OCI-LY3 (cell line): ENCODE results near the gene MAGI1.
"Not testable (repeated sequence)": the region's sequence is repeated elsewhere in the genome, so short reads cannot be mapped to it uniquely, and the experiment has no call there.

Source experiments
- H2AFZ ChIP-seq: fragments of 200-600, 300-600 bp; shearing (Covaris generic); 2 replicates; pipeline ENCODE4 v1.6.0; 2014; ENCODE audit warnings: antibody characterized with exemption, low read depth, low read length
- H3K27ac ChIP-seq: fragments of 200-600, 300-600 bp; sonication (generic); 2 replicates; pipeline ENCODE4 v1.5.1; 2014; ENCODE audit warnings: mild to moderate bottlenecking, low read length, moderate library complexity, mixed read lengths
- H3K27me3 ChIP-seq: fragments of 200-600, 300-600 bp; sonication (generic); 2 replicates; pipeline ENCODE4 v1.6.1; 2014; ENCODE audit warnings: low read depth, low read length, mixed read lengths
- H3K36me3 ChIP-seq: fragments of 200-600, 300-600 bp; sonication (generic); replicated peaks from 2 replicates; pipeline ENCODE3; 2014; ENCODE audit warnings: low read depth, low read length, mixed read lengths
- H3K4me1 ChIP-seq: fragments of 300-600, 200-600 bp; sonication (generic); 2 replicates; pipeline ENCODE4 v1.6.1; 2014; ENCODE audit warnings: low read length, mixed read lengths
- H3K4me2 ChIP-seq: fragments of 200-600, 300-600 bp; sonication (generic); 2 replicates; pipeline ENCODE4 v1.6.1; 2014; ENCODE audit warnings: low read length, mixed read lengths
- H3K4me3 ChIP-seq: fragments of 300-600, 200-600 bp; sonication (generic); 2 replicates; pipeline ENCODE4 v1.5.1; 2014; ENCODE audit warnings: antibody characterized with exemption, mild to moderate bottlenecking, low read length, moderate library complexity
- H3K79me2 ChIP-seq: fragments of 300-600, 200-600 bp; shearing (Covaris generic); 2 replicates; pipeline ENCODE4 v1.6.1; 2014; ENCODE audit warnings: mild to moderate bottlenecking, low read length, mixed read lengths
- H3K9ac ChIP-seq: fragments of 300-600, 200-600 bp; shearing (Covaris generic); 2 replicates; pipeline ENCODE4 v1.6.0; 2014; ENCODE audit warnings: mild to moderate bottlenecking, low read length, moderate library complexity
- H3K9me3 ChIP-seq: fragments of 200-600, 300-600 bp; shearing (Covaris generic); 2 replicates; pipeline ENCODE4 v1.6.1; 2014; ENCODE audit warnings: low read length, mixed read lengths; ENCODE audit not compliant: insufficient read depth
- H4K20me1 ChIP-seq: fragments of 200-600, 300-600 bp; sonication (generic); 2 replicates; pipeline ENCODE4 v1.6.1; 2016; ENCODE audit warnings: low read length, mixed read lengths; ENCODE audit not compliant: insufficient read depth
- EZH2phosphoT487 ChIP-seq: fragments of 200-600 bp; shearing (Covaris generic); IDR thresholded peaks from 2 replicates; pipeline ENCODE4 v1.6.1; 2018; ENCODE audit warnings: antibody characterized with exemption, mixed run types, low read depth
- TF ChIP-seq, protein P1 (sequence below): fragments of 200-600, 300-600 bp; sonication (generic); IDR thresholded peaks from 2 replicates; pipeline ENCODE4 v1.5.1; 2014; ENCODE audit warnings: antibody characterized with exemption, low read length, low read depth

Gene MAGI1

DNA sequence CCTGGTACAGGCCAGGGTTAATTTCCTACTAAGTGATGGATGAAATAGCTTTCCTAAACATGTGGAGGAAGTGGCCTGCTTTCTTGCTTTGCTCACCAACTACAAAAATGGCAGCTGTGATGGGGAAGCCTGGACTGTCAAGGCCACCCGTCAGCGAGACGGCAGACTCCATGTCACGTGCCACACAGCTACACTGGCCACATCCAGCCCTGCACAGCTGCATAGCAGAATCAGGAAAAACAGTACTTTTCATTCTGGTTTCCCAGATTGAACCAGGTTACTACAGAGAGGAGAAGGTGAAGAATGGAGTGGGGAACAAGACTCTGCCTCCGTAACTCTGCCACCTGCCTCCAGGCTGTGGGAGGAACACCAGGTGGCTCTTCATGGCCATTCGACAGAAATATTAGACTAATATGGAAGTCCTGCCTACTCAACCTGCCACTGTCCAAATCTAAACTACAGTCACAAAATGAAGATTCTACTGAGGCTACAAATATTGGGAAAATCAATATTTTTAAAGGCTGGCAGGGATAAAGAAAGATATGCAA lies 174.3 kb downstream of the MAGI1 start:
- H3K9ac ChIP-seq, result no peak overlapping the region
- H3K4me2 ChIP-seq, result no peak overlapping the region
- TF ChIP-seq, protein P1, sequence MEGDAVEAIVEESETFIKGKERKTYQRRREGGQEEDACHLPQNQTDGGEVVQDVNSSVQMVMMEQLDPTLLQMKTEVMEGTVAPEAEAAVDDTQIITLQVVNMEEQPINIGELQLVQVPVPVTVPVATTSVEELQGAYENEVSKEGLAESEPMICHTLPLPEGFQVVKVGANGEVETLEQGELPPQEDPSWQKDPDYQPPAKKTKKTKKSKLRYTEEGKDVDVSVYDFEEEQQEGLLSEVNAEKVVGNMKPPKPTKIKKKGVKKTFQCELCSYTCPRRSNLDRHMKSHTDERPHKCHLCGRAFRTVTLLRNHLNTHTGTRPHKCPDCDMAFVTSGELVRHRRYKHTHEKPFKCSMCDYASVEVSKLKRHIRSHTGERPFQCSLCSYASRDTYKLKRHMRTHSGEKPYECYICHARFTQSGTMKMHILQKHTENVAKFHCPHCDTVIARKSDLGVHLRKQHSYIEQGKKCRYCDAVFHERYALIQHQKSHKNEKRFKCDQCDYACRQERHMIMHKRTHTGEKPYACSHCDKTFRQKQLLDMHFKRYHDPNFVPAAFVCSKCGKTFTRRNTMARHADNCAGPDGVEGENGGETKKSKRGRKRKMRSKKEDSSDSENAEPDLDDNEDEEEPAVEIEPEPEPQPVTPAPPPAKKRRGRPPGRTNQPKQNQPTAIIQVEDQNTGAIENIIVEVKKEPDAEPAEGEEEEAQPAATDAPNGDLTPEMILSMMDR, result no peak
- no peak for TF ChIP-seq EZH2phosphoT487
- H3K27ac ChIP-seq, result no peak overlapping the region
- H3K4me3 ChIP-seq, result no peak overlapping the region
- H3K36me3 ChIP-seq, result no peaks in the 10 kb centered on the region
- H4K20me1 ChIP-seq, result no peaks in the 10 kb centered on the region
- no peak overlapping the region for H2AFZ ChIP-seq
- no peaks in the 10 kb centered on the region for H3K9me3 ChIP-seq
- H3K27me3 ChIP-seq, result 0 out of 2 replicates have a peak, but pooled peaks cover 3% of the 10 kb centered on the region
- no peaks in the 10 kb centered on the region for H3K4me1 ChIP-seq
- H3K79me2 ChIP-seq, result no peaks in the 10 kb centered on the region

DNA sequence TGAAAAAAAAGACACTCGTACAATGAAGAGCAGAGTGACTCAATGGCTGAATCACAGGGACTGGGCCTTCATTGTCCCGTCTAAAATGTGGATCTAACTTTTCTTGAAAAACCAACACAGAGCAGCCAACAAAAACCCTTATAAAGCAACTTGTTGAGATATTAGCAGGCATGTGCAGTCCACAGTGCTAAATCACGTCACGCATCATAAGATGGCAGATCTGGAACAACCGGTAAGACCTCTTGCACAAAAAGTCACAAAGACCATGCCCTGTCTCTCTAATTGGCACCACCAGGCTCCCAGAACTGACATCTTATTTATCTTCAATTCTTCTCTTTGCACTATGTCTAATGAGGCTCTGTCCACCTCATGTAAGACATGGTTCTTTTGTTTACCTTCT lies 177.0 kb downstream of the MAGI1 start:
- H3K4me3 ChIP-seq, result no peak overlapping the region
- no peaks in the 10 kb centered on the region for H3K4me1 ChIP-seq
- no peaks in the 10 kb centered on the region for H3K9me3 ChIP-seq
- H3K4me2 ChIP-seq, result no peak overlapping the region
- peaks cover 6% of the 10 kb centered on the region; the same call in 1 of the 2 replicates for H3K27me3 ChIP-seq
- no peak overlapping the region for H2AFZ ChIP-seq
- no peaks in the 10 kb centered on the region for H4K20me1 ChIP-seq
- no peak overlapping the region for H3K9ac ChIP-seq
- H3K79me2 ChIP-seq, result no peaks in the 10 kb centered on the region
- no peak overlapping the region for H3K27ac ChIP-seq
- H3K36me3 ChIP-seq, result no peaks in the 10 kb centered on the region
- TF ChIP-seq EZH2phosphoT487, result no peak
- TF ChIP-seq, protein P1, result no peak

DNA sequence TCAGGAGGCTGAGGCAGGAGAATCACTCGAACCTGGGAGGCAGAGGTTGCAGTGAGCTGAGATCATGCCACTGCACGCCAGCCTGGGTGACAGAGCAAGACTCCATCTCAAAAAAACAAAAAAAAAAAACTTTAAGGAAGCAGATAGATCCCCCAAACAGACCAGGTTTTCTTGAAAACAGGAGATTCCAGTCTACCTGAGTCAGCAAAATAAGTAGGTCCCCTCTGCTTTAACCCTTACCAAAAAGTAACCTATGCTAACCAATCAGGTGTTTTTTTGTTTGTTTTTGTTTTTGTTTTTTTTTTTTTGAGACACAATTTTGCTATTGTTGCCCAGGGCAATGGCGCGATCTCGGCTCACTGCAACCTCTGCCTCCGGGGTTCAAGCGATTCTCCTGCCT lies 179.1 kb downstream of the MAGI1 start:
- H3K9ac ChIP-seq, H3K27me3 ChIP-seq, H2AFZ ChIP-seq, H3K36me3 ChIP-seq, H3K4me2 ChIP-seq, H3K79me2 ChIP-seq, H3K4me3 ChIP-seq, H3K9me3 ChIP-seq, H3K27ac ChIP-seq, H4K20me1 ChIP-seq, H3K4me1 ChIP-seq: not testable (repeated sequence)

DNA sequence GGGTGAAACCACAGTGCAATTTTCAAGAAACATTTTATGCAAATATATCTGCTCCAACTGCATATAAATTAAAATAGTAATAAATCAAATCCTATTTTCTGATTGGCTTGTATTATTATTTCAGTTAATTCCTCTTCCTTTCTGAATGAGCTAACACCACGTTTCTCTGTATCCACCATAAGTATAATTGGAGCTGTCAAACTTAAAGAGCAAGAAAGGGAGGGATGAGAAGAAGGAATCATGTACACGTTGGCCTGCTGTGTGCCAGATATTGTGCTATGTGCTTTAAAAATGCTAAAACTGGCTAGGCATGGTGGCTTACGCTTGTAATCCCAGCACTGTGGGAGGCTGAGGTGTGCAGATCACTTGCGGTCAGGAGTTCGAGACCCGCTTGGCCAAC lies 180.0 kb downstream of the MAGI1 start:
- no peak overlapping the region for H2AFZ ChIP-seq
- H3K4me1 ChIP-seq, result peaks cover 7% of the 10 kb centered on the region; the same call in 1 of the 2 replicates
- no peak overlapping the region for H3K9ac ChIP-seq
- no peak overlapping the region for H3K4me3 ChIP-seq
- no peaks in the 10 kb centered on the region for H3K36me3 ChIP-seq
- TF ChIP-seq, protein P1, result no peak
- TF ChIP-seq EZH2phosphoT487, result no peak
- no peaks in the 10 kb centered on the region for H3K79me2 ChIP-seq
- no peak overlapping the region for H3K4me2 ChIP-seq
- H3K27me3 ChIP-seq, result peaks cover 9% of the 10 kb centered on the region; the same call in 1 of the 2 replicates
- H4K20me1 ChIP-seq, result no peaks in the 10 kb centered on the region
- no peak overlapping the region for H3K27ac ChIP-seq
- H3K9me3 ChIP-seq, result no peaks in the 10 kb centered on the region

DNA sequence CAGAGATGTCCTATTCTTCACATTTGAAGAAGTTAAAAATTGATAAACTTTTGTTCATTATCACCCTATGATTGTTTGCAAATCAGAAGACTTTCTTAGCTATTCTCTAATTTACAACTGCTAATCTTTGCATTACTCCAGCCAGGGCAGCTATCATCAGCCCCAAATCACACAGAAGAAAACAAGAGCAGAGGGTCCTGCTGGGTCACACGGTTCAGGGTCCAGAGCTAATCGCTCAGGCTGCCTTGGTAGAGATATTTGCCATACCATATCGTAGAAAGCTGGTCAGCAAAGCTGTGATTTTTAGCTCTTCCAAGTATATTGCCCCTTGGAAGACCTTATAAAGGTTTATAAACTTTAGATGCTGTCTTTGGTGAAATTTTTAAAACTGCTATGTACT lies 181.4 kb downstream of the MAGI1 start:
- Histone ChIP-seq H3K4me3 (no peak overlapping the region), H3K36me3 (no peaks in the 10 kb centered on the region), H3K27me3 (peaks cover 11% of the 10 kb centered on the region; the same call in 1 of the 2 replicates), H3K4me1 (peaks cover 7% of the 10 kb centered on the region; the same call in 1 of the 2 replicates), H3K9me3 (no peaks in the 10 kb centered on the region), H3K79me2 (no peaks in the 10 kb centered on the region), H3K4me2 (no peak overlapping the region), H4K20me1 (no peaks in the 10 kb centered on the region), H3K27ac (no peak overlapping the region), H2AFZ (no peak overlapping the region), H3K9ac (no peak overlapping the region)
- TF ChIP-seq, protein P1, result no peak
- TF ChIP-seq EZH2phosphoT487, result no peak
